IgD-negative memory B cell (primary cell): ENCODE measurements around the gene LEO1. TPM values are rescaled to one million over a fixed set of nuclear protein-coding genes. Genes with fewer than 3 reads are reported as not detected.

Experiments used
- H3K27ac Mint-ChIP-seq, 3 donors: one replicate each; pipeline ENCODE4 v1.8.0; 2020 to 2022; ENCODE audit warnings: mild to moderate bottlenecking in 3 of 3, mixed read lengths in 3 of 3, moderate library complexity in 1 of 3
- H3K27me3 Mint-ChIP-seq: one replicate; pipeline ENCODE4 v1.8.0; 2021; ENCODE audit warnings: mixed read lengths
- H3K36me3 Mint-ChIP-seq: one replicate; pipeline ENCODE4 v1.8.0; 2020; ENCODE audit warnings: mild to moderate bottlenecking, mixed read lengths
- H3K4me1 Mint-ChIP-seq, 3 donors: one replicate each; pipeline ENCODE4 v1.8.0; 2020 to 2022; ENCODE audit warnings: mixed read lengths in 3 of 3, mild to moderate bottlenecking in 1 of 3
- H3K4me3 Mint-ChIP-seq, 4 donors: one replicate each; pipeline ENCODE4 v1.8.0; 2020 to 2022; ENCODE audit warnings: mild to moderate bottlenecking in 4 of 4, mixed read lengths in 4 of 4, moderate library complexity in 3 of 4
- H3K9me3 Mint-ChIP-seq, 3 donors: one replicate each; pipeline ENCODE4 v1.8.0; 2020 to 2021; ENCODE audit warnings: mixed read lengths in 3 of 3, mild to moderate bottlenecking in 1 of 3
- polyA plus RNA-seq: library from polyadenylated mRNA; unstranded; fragments of 300-500 nt; fragmentation: Illumina TruSeq; gene quantifications from one replicate; pipeline ENCODE4 v1.2.3, GENCODE V29; 2021

The LEO1 gene
- polyA plus RNA-seq, 1 donor from 2014 or later = 13.4 TPM

GRCh38 chr15:51931016-51931415 is 40.6 kb downstream of the LEO1 start:
- peaks cover 9% of the 10 kb centered on the region for H3K36me3 Mint-ChIP-seq
- H3K4me1 Mint-ChIP-seq = peaks cover 16 to 22% (median 18%) of the 10 kb centered on the region in 3 donors
- no peaks in the 10 kb centered on the region for H3K27me3 Mint-ChIP-seq
- H3K27ac Mint-ChIP-seq = no peak overlapping the region
- no peaks in the 10 kb centered on the region for H3K9me3 Mint-ChIP-seq
- no peak overlapping the region for H3K4me3 Mint-ChIP-seq

GRCh38 chr15:51926809-51927208 is 44.8 kb downstream of the LEO1 start:
- H3K36me3 Mint-ChIP-seq = peaks cover 12% of the 10 kb centered on the region

GRCh38 chr15:51924156-51925068 is 47.2 kb downstream of the LEO1 start:
- Mint-ChIP-seq H3K9me3 (no peaks in the 10 kb centered on the region), H3K4me3 (no peak overlapping the region), H3K27ac (no peak overlapping the region), H3K4me1 (no peaks in the 10 kb centered on the region), H3K27me3 (no peaks in the 10 kb centered on the region), H3K36me3 (peaks cover 10% of the 10 kb centered on the region)

More at GRCh38 chr15:51926809-51927208, 44.8 kb downstream of the LEO1 start:
- Mint-ChIP-seq H3K27ac (no peak overlapping the region), H3K4me1 (no peaks in the 10 kb centered on the region), H3K4me3 (no peak overlapping the region), H3K9me3 (no peaks in the 10 kb centered on the region), H3K27me3 (no peaks in the 10 kb centered on the region)

- Mint-ChIP-seq H3K36me3 (no peaks in the 10 kb centered on the region), H3K27ac (no peak overlapping the region), H3K27me3 (no peaks in the 10 kb centered on the region), H3K4me1 (no peaks in the 10 kb centered on the region), H3K4me3 (no peak overlapping the region), H3K9me3 (no peaks in the 10 kb centered on the region)
These were observed 54.1 kb downstream of the LEO1 start for GRCh38 chr15:51917493-51917892.

GRCh38 chr15:51912528-51912927 is 59.0 kb downstream of the LEO1 start:
- Mint-ChIP-seq H3K9me3 (no peaks in the 10 kb centered on the region), H3K36me3 (peaks cover 5% of the 10 kb centered on the region), H3K27me3 (no peaks in the 10 kb centered on the region), H3K27ac (no peak overlapping the region), H3K4me3 (no peak overlapping the region), H3K4me1 (no peaks in the 10 kb centered on the region)

- Mint-ChIP-seq H3K27me3 (no peaks in the 10 kb centered on the region), H3K36me3 (peaks cover 8% of the 10 kb centered on the region), H3K4me1 (no peaks in the 10 kb centered on the region), H3K4me3 (no peak overlapping the region), H3K9me3 (no peaks in the 10 kb centered on the region), H3K27ac (no peak overlapping the region)
These were observed 62.0 kb downstream of the LEO1 start for GRCh38 chr15:51909584-51909983.

- Mint-ChIP-seq H3K27ac (peak overlapping the region in 1 of 3 donors; percentile 23), H3K4me3 (no peak overlapping the region), H3K36me3 (peaks cover 8% of the 10 kb centered on the region), H3K27me3 (no peaks in the 10 kb centered on the region), H3K4me1 (no peaks in the 10 kb centered on the region), H3K9me3 (no peaks in the 10 kb centered on the region)
These were observed 63.3 kb downstream of the LEO1 start for GRCh38 chr15:51908316-51908715.

GRCh38 chr15:51907136-51907862 is 64.3 kb downstream of the LEO1 start:
- peaks cover 13% of the 10 kb centered on the region for H3K36me3 Mint-ChIP-seq
- H3K27me3 Mint-ChIP-seq = no peaks in the 10 kb centered on the region
- H3K9me3 Mint-ChIP-seq = no peaks in the 10 kb centered on the region
- no peaks in the 10 kb centered on the region for H3K4me1 Mint-ChIP-seq
- H3K27ac Mint-ChIP-seq = no peak overlapping the region
- H3K4me3 Mint-ChIP-seq = no peak overlapping the region

GRCh38 chr15:51904931-51905330 is 66.6 kb downstream of the LEO1 start:
- Mint-ChIP-seq H3K4me1 (no peaks in the 10 kb centered on the region), H3K4me3 (no peak overlapping the region), H3K36me3 (peaks cover 20% of the 10 kb centered on the region), H3K27ac (no peak overlapping the region), H3K27me3 (no peaks in the 10 kb centered on the region), H3K9me3 (no peaks in the 10 kb centered on the region)

GRCh38 chr15:51904421-51904820 is 67.2 kb downstream of the LEO1 start:
- H3K36me3 Mint-ChIP-seq = peaks cover 20% of the 10 kb centered on the region
- no peaks in the 10 kb centered on the region for H3K27me3 Mint-ChIP-seq
- no peak overlapping the region for H3K27ac Mint-ChIP-seq
- no peaks in the 10 kb centered on the region for H3K9me3 Mint-ChIP-seq
- no peak overlapping the region for H3K4me3 Mint-ChIP-seq
- H3K4me1 Mint-ChIP-seq = no peaks in the 10 kb centered on the region

GRCh38 chr15:51889486-51889885 is 82.1 kb downstream of the LEO1 start:
- H3K27ac Mint-ChIP-seq = no peak overlapping the region
- peaks cover 0 to 5% (median 4%) of the 10 kb centered on the region in 3 donors for H3K4me1 Mint-ChIP-seq
- no peaks in the 10 kb centered on the region for H3K9me3 Mint-ChIP-seq
- peaks cover 10% of the 10 kb centered on the region for H3K36me3 Mint-ChIP-seq
- H3K27me3 Mint-ChIP-seq = no peaks in the 10 kb centered on the region
- no peak overlapping the region for H3K4me3 Mint-ChIP-seq

GRCh38 chr15:51888593-51889195 is 82.9 kb downstream of the LEO1 start:
- H3K4me1 Mint-ChIP-seq = peaks cover 0 to 5% (median 4%) of the 10 kb centered on the region in 3 donors
- H3K27me3 Mint-ChIP-seq = no peaks in the 10 kb centered on the region
- H3K36me3 Mint-ChIP-seq = peaks cover 10% of the 10 kb centered on the region
- H3K4me3 Mint-ChIP-seq = no peak overlapping the region
- H3K27ac Mint-ChIP-seq = peak overlapping the region in 2 of 3 donors; percentile 41 to 76
- H3K9me3 Mint-ChIP-seq = no peaks in the 10 kb centered on the region
